Activated CD4-positive, alpha-beta T cell treated with anti-CD3 and anti-CD28 coated beads, Interleukin-2, amount 50 U/mL, for 1 hour (primary cell): Measurements from ENCODE around the gene ADD3.

Experiments
- DNase-seq: peaks from one replicate; pipeline ENCODE4 v3.0.0-alpha.2; 2020

ADD3 gene

GRCh38 chr10:110158051-110159005 is 150.5 kb downstream of the ADD3 start:
- no peak for DNase-seq

DNA sequence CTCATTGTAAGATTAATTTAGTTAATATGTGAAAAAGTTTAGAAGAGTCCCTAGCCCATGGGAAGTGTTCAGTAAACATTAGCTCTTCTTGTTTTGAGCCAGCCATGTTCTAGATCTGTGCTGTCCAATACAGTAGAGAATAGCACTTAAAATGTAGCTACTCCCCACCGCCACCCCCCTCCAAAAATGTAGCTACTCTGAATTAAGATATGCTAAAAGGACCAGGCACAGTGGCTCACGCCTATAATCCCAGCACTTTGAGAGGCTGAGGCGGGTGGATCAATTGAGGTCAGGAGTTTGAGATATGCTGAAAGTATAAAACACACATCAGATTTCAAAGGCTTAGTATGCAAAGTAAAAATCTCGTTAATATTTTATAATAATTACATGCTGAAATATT is 152.3 kb downstream of the ADD3 start:
- no peak for DNase-seq

DNA sequence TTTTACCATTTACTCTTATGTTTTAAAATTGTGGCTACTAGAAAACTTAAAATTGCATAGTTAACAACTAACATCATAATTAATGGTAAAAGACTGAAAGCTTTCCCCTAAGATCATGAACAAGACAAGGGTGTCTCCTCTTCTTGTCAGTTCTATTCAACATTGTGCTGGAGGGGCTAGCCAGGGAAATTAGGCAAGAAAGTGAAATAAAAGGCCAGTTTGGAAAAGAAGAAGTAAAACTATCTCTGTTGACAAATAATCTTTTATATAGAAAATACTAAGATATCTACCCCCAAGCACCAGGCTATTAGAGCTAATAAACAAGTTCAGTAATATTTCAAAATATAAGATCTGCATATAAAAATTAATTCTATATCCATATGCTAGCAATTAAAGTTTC is 152.7 kb downstream of the ADD3 start:
- DNase-seq: no peak

GRCh38 chr10:110162741-110163145 is 155.0 kb downstream of the ADD3 start:
- no peak for DNase-seq

DNA sequence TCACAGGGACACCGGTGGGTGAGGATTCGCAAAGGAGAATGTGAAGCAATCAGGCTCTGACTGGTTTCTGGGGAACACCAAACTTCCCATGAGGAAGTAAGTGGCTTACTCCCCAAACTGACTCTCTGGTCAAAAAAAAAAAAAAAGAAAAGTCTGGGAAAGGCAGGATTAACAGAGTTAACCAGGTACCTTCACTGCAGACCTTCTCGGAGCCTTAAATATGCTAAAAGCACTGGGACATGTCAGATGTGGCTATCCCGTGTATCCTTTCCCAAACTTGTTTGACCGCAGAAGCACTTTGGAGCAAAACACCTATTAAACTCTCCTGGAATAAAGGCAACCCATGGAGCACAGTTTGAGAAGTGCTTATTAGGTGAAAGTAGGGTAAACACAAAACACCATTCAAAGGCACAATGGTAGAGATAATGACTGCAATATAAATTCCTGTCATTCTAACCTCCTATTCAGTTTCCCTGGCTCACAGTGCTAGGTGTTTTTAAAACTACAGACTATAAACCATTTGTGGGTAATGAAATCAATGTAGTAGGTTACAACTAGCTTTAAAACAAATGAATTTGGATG is 155.5 kb downstream of the ADD3 start:
- no peak for DNase-seq

DNA sequence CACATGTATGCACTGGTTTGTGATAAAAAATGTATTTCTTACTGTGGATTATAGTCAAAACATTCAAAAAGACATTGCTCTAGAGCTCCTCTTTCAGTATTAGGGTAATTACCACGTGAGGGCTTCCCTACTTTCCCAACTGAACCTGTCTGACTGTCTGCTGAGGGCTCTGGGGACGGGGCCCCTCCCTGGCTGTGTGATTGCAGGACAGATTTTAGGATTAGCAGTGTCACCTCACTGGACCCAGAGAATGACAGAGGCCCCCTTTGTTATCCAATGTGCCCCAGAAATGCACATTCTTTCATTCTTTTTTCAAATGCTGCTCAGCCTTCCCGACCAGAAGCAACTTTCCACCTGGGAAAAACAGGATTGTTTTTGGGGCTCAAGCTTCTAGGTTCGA is 156.1 kb downstream of the ADD3 start:
- DNase-seq: no peak

DNA sequence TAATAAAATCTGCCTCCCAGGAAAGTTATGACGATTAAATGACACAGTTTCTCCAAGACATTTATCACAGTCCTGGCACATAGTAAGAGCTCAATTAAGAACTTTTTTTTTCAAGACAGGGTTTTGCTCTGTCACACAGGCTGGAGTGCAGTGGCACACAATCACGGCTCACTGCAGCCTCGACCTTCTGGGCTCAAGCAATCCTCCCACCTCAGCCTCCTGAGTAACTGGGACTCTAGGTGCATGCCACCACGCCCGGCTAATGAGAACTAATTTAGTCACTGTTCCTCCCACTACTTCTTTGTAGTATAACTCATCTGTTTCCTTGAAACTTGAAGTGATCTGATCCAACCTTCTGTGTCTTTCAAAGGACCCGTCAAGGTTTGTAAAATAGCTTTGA is 157.5 kb downstream of the ADD3 start:
- no peak for DNase-seq

GRCh38 chr10:110167149-110167548 is 159.4 kb downstream of the ADD3 start:
- no peak for DNase-seq

DNA sequence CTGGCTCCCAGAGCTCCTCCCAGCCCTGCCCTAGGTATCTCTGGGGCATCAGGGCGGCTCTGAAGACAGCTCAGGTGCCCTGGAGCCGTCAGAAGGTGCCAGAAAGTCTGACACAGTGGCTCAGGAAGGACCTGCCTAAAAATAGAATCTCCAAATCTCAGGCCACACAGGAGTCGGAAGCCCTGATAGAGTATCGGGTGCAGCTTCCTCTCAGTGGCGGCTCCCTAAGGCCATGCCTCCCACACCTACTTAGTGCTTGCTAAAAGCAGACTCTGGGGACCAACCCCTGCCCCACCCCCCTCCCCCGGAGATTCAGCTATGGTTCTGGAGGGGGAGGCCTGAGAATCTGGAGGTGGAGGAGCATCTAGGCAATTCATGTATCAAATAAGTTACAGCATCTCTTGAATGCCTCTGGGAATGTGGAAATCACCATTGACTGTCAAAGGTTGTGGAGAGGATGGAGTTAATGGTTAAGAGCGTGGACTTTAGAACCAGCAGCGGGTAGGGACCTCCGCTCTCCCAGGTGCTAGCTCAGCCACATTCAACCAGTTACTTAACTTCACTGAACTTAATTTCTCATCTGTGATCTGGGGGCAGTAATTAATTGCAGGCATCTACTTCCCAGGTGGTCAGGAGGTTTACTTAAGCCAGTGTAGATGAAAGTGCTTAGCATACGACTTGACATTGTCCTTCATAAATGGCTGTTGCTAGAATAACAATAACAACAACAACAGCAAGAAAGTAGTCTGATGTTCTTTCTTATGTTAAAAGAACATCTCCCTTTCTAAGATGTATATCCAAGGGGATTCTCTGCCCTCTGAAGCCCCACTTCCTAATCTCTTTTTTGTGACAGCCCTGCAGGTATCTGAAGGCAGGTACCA is 161.1 kb downstream of the ADD3 start:
- DNase-seq: no peak

- no peak for DNase-seq
Measured at GRCh38 chr10:110169586-110169985, 161.8 kb downstream of the ADD3 start.

DNA sequence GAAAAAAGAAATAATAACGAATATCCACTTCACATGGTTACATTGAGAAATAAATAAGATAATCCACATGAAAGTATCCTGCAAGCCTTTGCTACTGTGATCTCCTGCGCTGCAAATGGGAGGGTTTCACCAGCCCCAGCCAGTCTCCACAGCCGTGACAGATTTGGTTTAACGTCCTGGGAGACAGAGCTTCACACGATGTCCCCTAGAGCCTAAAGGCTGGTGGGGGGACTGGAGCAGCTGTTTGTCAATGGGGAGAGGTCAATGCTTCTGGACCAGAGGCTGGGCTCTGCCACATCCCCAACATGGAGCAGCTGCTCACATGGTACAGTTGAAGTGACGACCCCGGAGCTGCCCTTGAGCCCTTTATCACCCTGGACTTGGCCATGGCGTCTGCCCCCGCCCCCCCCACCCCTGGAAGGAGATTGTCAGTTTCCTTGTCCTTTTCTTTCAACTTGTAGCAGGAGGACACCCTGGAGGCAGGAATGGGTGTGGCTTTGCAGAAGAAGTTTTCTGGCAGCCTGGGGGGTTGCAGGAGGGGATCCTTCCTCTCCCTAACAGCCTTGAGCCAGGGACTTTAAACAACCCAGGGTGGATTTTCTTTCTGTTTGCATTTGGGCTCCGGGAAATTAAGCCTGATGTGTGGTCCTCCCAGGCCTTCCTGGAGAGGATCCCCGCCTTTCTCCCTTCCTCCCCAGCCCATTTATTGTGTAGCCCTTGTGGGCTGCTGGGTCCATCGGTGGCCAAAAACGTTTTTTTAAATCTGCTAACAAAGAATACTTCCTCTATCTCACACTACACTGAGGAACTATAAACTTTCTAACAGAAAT is 162.6 kb downstream of the ADD3 start:
- DNase-seq: no peak

GRCh38 chr10:110171032-110171431 is 163.2 kb downstream of the ADD3 start:
- no peak for DNase-seq

DNA sequence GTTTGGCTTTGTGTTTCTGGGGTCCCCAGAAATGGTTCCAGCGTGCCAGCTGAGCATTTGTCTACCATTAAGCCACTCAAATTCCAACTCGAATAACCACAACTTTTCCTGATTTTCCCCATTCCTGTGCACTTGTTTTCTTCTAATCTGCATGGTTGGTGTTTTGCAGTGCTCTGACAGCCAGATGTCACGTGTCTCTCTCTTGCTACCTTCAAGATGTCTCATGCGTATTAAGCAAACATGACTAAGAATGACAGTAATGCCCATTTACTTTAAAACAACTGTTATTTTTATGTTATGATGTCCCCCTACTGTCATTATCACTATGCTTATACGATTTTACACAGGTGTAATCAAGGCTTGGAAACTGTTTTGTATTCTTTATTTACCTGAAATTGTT is 164.4 kb downstream of the ADD3 start:
- no peak for DNase-seq

- DNase-seq: no peak
Measured at GRCh38 chr10:110174201-110174600, 166.4 kb downstream of the ADD3 start.

- no peak for DNase-seq
Measured at GRCh38 chr10:110174816-110175215, 167.0 kb downstream of the ADD3 start.

DNA sequence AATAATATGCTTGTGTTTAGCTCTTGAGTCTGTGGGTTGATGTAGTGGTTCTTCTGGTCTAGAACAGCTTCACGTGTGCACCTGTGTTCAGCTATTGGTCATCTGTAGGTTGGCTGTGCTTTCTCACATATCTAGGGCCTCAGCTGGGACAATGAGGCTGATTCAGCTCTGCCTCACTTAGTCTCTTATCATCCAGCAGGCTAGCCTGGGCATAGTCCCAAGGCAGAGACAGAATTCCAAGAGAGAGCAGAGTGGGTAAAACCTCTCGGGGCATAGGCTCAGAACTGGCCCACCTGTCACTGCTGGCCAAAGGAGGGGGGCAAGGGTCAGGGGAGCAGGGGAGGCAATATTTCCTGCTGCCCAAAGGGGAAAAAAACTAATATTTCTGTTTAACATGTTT is 167.6 kb downstream of the ADD3 start:
- no peak for DNase-seq

DNA sequence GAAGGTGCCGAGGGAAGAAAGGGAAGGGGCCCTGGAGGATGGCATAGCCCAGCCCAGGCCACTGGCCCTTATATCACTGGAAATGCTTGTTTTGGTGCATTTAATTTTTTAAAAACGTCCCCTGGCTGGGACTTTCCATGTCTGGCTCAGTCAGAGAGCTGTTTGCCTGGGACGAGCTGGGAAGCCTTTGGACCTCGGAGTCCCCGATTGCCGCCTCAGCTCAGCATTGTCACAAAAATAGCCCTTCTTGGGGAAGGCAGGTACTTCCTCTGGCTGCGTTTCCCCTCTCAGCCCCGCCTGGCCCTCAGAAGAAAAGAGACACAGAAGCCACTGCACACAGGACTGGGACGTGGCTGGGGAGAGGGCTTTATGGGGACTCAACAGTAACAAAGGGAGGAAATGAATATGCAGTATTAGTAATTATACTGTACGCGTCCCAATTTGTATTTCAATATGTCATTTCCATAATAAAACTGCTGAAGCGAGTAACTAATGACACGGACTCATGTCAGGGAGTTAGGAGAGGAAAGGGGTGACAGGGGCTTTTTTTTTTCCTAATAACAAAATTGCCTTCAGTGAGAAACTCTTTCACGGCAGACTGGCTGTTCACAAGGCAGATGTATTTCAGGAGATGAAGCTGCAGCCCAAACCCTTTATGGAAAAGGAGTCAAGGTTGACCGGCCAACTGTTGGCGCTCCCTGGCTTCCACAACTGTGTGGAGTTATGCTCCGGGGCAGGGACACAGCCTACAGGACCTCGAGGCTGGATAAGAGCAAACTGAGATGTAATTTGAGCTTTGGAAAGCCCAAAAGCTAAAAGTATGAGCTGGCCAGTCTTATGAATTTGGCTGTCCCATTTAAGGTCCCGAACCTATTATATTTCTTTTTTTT is 168.6 kb downstream of the ADD3 start:
- DNase-seq: no peak

- no peak for DNase-seq
Measured at GRCh38 chr10:110179220-110179619, 171.4 kb downstream of the ADD3 start.

DNA sequence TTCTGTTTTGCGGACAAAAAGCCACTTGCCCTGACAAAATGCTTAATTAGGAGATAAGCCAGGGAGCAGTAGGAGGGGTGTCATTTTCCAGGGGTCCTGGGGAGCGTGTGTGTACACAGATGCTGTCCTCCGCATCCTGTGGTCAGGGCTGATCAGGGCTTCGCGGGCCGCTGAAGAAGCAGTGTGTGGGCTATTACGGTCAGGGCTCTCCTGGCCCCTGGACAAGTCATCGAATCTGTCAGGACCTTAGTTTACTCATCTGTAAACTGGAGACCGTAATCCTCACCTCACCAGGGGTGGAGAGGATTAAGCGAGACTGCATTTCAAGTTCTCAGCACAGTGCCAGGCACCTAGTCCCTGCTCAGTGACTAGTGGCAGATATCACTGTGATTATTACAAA is 173.7 kb downstream of the ADD3 start:
- no peak for DNase-seq

DNA sequence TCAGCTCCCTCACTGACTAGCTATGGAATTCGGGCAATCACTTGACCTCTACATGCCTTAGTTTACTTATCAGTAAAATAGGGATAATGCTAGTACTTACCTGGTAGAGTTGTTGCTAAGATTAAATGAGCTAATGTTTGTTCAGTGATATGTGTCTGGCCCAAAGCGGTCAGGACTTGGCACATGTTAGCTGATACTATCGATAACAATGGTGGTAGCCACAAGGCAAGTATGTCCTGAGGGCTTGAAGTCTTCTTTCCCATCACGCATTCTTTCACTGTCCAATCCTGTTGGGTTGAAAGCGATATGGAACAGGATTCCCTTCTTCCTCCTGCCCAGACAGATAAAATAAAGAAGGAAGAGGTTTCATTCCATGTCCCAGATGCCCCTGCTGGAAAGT is 174.1 kb downstream of the ADD3 start:
- DNase-seq: no peak

- no peak for DNase-seq
Measured at GRCh38 chr10:110184398-110184797, 176.6 kb downstream of the ADD3 start.
